T-helper 1 cell treated with Interleukin-12 subunit alpha and Interleukin-12 subunit beta and Interleukin-4 antibody, amounts not matched to agents 30 ng/mL and 1 ng/mL, for 36 hours (primary cell): Measurements from ENCODE around the gene ABCC11. TPM values are rescaled to one million over a fixed set of nuclear protein-coding genes. Genes with fewer than 3 reads are reported as not detected.

ENCODE experiments used
- intact Hi-C: fragments of 100-400 bp; cut with micrococcal nuclease; formaldehyde crosslinking; loops from one replicate; pipeline ENCODE4 v1.15.1; 2024
- total RNA-seq: library from RNA; stranded (reverse); gene quantifications from 2 replicates; pipeline ENCODE4 v1.2.3, GENCODE V29; 2022

The ABCC11 gene
- total RNA-seq, 1 donor from 2014 or later: not detected

- intact Hi-C loops: loop anchor here (5.0 kb wide), 1 partner anchor 473 kb away; no protein-coding TSS in a partner anchor
These were observed 3.4 kb upstream of the ABCC11 start for GRCh38 chr16:48250520-48251278.

DNA sequence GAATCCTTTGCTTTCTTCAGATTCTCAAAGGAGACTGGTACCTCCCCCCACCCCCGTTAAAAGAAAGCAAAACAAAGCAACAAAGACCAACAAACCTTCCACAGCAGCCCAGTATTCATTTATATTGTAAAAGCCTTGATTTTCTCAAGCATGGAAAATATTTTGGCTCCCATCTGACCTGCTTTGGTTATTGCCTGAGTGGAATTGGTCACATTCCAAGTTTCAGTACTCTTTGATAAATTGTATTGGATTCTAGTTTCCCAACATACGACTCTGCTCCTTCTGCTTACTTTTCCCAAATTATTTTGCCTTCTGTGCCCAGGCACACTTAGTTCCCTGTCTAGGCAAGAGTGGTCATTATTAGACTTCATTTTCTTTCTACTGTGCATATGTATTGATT lies 1.3 kb downstream of the ABCC11 start:
- intact Hi-C loops: loop anchor here (10.0 kb wide), 2 partner anchors 1211 to 1421 kb away; no protein-coding TSS in a partner anchor

DNA sequence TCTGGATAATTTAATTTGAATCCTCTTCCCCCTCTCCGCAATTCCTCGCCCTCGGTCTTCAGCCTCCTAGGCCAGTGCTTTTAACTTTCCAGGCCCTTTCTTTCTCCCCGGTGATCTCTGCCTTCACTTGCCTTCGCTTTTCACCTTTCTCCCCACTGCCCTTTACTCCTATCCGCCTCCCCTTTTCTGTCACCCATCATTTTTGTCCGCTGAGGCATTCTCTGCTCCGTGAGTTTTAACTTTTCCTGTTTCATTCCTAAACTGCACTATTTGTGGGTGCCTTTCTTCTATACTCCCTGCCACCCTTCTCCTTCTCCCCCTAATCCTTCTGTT lies 2.5 kb downstream of the ABCC11 start:
- intact Hi-C loops: loop anchor here (1.0 to 10.0 kb wide), 13 partner anchors 13 to 1556 kb away; partner anchors contain the start of genes NETO2, ORC6, SIAH1 and VPS35

GRCh38 chr16:48244080-48244862 lies 3.1 kb downstream of the ABCC11 start, which contains the start of gene LONP2:
TSS of gene LONP2 (plus strand) at chr16:48244300. CDS start at chr16:48244389, 89 bp downstream.
- intact Hi-C loops: loop anchor here (1.0 to 10.0 kb wide), 13 partner anchors 12 to 1555 kb away; partner anchors contain the start of genes NETO2, ORC6, SIAH1 and VPS35

DNA sequence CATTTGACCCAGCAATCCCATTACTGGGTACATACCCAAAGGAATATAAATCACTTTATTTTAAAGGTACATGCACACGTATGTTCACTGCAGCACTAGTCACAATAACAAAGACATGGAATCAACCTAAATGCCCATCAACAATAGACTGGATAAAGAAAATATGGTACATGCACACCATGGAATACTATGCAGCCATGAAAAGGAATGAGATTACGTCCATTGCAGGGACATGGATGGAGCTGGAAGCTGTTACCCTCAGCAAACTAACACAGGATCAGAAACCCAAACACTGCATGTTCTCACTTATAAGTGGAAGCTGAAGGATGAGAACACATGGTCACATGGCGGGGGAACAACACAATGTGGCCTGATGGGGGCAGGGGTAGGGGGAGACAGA lies 7.2 kb downstream of the ABCC11 start:
- intact Hi-C loops: loop anchor here (5.0 to 10.0 kb wide), 3 partner anchors 1098 to 1415 kb away; partner anchors contain the start of gene NETO2

DNA sequence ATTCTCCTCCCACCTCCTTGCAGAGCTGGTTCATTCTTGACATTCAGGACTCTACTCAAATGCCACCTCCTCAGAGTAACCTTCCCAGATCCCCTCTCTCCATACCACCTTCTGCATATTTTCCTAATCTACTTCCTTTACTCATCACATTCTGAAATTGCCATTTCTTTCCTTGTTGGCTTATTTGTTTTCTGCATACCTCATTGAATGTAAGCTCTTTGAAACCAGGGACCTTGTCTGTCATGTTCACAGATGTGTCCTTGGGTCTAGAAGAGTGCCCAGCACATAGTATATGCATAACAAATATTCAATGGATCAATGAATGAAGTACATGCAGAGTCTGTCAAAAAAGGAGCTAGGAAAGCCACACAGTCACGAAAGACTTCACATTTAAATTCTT lies 11.1 kb downstream of the ABCC11 start:
- intact Hi-C loops: no loop called here

DNA sequence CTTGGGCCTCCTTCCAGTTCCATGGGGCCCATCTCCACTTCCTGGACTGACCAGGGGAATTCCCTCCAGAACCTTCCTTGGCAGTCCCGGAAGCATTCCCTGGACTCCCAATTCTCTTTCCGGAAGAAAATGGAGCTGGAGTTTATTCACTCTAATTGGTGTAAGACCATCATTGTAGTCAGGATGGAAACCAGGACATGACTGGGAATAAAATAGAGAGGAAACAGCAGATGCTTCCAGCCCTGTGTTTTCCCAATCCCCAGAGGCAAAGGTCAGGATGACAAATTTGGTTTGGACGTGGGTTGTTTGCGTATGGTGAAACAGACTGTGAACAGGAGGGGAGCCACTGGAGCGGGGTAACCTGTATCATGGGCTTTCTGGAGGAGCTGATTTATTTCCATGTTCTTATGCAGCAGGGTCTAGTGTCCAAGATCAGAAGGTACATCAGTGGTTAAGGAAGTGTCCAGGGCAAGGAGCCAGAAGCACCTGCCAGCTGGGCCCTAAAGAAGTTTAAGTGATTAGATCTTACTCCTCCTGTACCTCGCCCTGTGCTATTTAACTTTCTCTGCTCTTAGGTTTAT lies 11.7 kb downstream of the ABCC11 start:
- intact Hi-C loops: no loop called here

DNA sequence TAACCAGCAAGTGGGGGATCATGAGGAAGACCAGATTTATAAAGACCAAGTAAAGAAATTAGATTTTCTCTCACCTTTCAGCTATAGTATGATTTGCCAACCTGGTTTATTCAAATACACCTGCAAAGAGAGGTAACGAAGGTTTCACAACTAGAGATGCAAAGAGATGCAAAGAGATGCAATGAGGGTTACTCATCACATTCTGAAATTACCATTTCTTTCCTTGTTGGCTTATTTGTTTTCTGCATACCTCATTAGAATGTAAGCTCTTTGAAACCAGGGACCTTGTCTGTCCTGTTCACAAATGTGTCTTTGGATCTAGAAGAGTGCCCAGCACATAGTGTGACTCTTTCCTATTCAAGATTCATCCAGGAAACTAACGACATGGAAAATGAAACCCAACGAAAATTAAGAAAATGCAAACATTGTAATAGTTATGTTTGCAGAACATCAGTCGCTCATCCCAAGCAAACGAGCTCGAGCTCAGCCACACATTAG lies 12.2 kb downstream of the ABCC11 start:
- intact Hi-C loops: no loop called here

DNA sequence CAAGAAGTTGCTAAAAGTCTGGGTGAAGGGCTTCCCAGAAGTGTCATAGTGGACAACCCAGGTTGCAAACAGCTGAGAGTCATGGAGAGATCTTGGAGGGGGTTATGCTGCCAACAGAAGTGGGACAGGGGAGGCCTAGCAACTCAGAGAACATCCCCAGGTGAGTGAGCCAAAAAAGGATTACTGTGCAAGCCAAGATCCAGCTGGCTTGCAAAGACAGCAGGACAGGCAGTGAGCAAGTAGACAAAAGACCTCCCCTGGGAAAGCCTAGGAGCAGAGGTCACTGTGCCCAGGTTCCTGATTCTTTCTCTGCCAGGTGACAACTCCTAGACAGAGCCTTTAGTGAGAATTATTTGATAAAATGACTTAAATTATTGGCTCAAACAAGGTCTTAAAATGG lies 12.7 kb downstream of the ABCC11 start:
- intact Hi-C loops: loop anchor here (5.0 kb wide), 3 partner anchors 223 to 323 kb away; no protein-coding TSS in a partner anchor

DNA sequence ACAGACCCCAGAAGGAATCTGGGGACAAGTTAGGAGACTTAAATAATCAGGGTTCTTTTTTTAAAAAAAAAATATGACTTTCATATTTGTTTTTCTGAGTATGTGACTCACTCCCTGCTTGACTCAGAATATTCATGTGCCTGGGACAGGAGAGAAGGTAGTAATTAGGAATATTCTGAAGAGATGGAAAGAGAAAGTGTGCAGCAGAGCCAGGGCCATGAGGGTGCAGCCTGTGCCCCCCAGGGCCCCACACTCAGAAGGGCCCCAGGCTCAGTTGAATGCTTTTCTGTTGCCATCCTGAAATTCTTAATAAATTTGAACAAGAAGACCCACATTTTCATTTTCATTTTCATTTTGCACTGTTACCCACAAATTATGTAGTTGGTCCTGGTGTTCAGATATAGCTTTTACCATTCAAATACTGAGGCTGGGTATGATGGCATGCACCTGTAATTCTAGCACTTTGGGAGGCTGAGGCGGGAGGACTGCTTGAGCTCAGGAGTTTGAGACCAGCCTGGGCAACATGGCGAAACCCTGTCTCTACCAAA lies 14.8 kb downstream of the ABCC11 start:
- intact Hi-C loops: loop anchor here (1.0 to 5.0 kb wide), 7 partner anchors 12 to 398 kb away; partner anchors contain the start of gene LONP2

- intact Hi-C loops: loop anchor here (1.0 to 5.0 kb wide), 8 partner anchors 12 to 398 kb away; partner anchors contain the start of gene LONP2
These were observed 15.4 kb downstream of the ABCC11 start for GRCh38 chr16:48231727-48232492.

- intact Hi-C loops: no loop called here
These were observed 21.9 kb downstream of the ABCC11 start for GRCh38 chr16:48225456-48225855.

- intact Hi-C loops: no loop called here
These were observed 23.8 kb downstream of the ABCC11 start for GRCh38 chr16:48223490-48223889.

DNA sequence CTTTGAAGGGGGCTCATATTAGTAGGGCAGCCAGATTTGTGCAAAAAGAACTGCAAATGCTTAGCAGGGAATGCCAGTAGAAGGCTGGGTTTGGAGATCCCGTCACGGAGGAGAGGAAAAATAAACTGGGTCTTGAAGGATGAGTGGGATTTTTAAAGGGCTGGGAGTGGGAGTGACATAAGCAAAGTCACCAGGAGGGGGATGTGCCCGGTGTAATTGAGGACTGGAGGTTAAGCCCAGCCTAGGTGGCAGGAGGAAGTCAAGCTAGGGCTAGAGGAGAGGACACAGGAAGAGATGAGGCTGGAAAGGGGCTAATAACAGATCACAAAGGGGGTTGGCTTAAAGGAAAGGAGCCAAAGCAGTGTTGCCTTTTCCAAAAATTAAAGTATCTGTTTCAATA lies 26.4 kb downstream of the ABCC11 start:
- intact Hi-C loops: no loop called here

DNA sequence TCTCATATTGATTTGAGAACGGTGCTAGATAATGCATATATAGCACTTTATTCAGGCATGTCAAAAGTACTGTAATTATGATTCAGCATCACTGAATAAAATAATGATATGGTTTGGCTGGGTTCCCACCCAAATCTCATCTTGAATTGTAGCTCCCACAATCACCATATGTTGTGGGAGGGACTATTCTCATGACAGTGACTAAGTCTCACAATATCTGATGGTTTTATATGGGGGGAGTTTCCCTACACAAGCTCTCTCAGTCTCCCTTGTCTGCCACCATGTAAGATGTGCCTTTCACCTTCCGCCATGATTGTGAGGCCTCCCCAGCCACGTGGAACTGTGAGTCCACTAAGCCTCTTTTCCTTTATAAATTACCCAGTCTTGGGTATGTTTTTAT lies 28.9 kb downstream of the ABCC11 start:
- intact Hi-C loops: no loop called here

DNA sequence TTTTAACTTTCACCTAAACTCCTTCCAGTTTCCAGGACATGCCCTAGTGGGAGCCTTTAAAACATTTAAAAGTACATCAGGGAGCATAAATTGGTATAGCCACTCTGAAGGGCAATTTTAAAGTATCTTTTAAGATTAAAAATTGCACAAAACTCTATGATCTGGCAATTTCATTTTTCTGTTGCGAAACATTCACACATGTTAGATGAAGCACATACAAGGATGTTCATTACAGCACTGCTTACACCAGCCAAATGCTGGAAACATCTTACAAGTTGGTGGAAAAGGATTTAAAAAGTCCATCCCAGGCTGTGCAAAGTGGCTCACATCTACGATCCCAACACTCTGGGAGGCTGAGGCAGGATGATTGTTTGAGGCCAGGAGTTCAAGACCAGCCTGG lies 29.6 kb downstream of the ABCC11 start:
- intact Hi-C loops: no loop called here

GRCh38 chr16:48215738-48216137 lies 31.6 kb downstream of the ABCC11 start:
- intact Hi-C loops: no loop called here

GRCh38 chr16:48212033-48212432 lies 35.3 kb downstream of the ABCC11 start:
- intact Hi-C loops: no loop called here

DNA sequence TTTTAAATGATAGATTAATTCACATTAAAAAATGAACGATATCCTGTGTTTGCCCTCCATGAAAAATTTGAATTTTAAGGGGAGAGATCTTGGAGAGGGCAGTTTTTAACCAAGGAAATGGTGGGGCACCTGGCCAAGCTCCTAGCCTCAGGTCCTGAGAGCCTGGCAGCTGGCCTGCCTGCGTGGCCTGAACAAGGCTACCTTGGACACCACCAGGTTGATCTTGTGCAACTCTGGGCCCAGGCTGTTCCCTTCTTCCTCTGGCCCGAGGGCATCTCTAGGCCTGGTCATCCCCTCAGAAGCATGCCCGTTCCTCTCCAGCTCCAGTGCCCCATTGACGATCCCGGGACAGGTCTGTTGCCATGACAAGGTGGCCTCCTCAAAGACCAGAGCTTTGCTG lies 36.6 kb downstream of the ABCC11 start:
- intact Hi-C loops: no loop called here

GRCh38 chr16:48206594-48207242 lies 40.6 kb downstream of the ABCC11 start:
- intact Hi-C loops: loop anchor here (10.0 kb wide), 1 partner anchor 58 kb away; no protein-coding TSS in a partner anchor
